SK-N-MC (cell line): ENCODE results near the gene CLDN19.
A peak's percentile ranks its signal among the peaks of the same experiment; 100 is the strongest.

Experiments used
- DNase-seq: peaks from one replicate; pipeline ENCODE4 v3.0.0-alpha.2; 2011; ENCODE audit warnings: low read depth, low spot score
- H3K27ac ChIP-seq: fragments of 200-600 bp; sonication (generic); 2 replicates; pipeline ENCODE4 v1.5.1; 2016; ENCODE audit warnings: mixed run types
- H3K36me3 ChIP-seq: fragments of 200-600 bp; sonication (generic); 2 replicates; pipeline ENCODE4 v1.6.1; 2017; ENCODE audit warnings: antibody characterized with exemption, low read length, mixed read lengths; ENCODE audit not compliant: insufficient read depth
- H3K4me3 ChIP-seq: fragments of 200-600 bp; sonication (generic); 2 replicates; pipeline ENCODE4 v1.5.1; 2016
- H3K9ac ChIP-seq: fragments of 200-600 bp; sonication (generic); 2 replicates; pipeline ENCODE4 v1.8.0; 2017; ENCODE audit warnings: mixed run types, mixed read lengths; ENCODE audit not compliant: insufficient read length
- H3K9me3 ChIP-seq: fragments of 200-600 bp; sonication (generic); 2 replicates; pipeline ENCODE4 v1.6.1; 2017; ENCODE audit warnings: low read depth, mild to moderate bottlenecking, antibody characterized with exemption, low read length, moderate library complexity, mixed read lengths
- EZH2 ChIP-seq: fragments of 200-600 bp; sonication (generic); IDR thresholded peaks from one replicate; pipeline ENCODE4 v1.6.1; 2017; ENCODE audit warnings: antibody characterized with exemption
- FOXP2 ChIP-seq: optimal IDR thresholded peaks from 2 replicates; pipeline ENCODE3; 2011; ENCODE audit warnings: mild to moderate bottlenecking, moderate library complexity; ENCODE audit not compliant: insufficient read depth; ENCODE audit errors: extremely low read length, control extremely low read depth
- POLR2AphosphoS5 ChIP-seq: IDR thresholded peaks from 2 replicates; pipeline ENCODE4 v1.6.1; 2012; ENCODE audit warnings: mild to moderate bottlenecking, low read depth, low read length, borderline replicate concordance

Gene CLDN19

DNA sequence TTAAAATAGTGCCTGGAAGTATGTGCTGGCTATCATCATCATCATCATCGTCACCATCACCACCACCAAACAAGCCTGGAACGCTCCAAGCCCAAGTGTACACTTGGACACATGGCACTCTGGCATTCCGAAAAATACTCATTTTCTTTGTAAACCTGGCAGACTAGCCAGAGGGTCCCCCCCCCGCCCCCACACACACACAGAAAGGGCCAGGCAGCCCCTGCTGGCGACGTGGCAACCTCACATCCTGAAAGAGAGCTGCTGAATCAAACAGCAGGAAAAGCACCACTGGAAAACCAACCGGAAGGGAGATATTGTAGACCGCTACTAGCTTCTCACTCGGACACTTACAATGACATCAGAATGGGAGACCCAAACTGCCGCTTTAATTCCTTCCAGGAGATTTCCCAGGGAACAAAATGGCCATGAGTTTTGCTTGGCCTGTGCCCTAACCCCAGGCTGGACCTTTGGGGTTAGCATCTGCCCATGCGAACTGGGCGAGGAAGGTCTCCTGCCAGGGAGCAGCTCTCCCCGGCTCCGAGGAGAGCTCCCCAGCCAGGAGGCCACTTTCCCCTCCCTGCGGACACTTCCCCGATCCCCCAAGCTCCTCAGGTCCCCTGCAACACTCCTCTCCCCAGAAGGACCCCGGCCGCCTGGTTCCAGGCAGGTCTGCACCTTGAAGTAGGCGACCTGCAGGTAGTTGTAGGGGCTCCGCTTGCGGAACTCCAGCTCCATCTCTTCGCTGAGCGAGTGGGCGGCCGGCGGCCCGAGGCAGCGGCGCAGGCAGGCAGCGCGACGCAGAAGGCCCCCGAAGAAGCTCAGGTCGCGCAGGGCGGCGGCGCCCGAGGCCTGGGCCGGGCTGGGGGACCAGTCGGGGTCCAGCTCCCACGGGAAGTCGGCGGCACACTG, 26.1 kb upstream of the CLDN19 start:
- no peaks in the 10 kb centered on the region for H3K9me3 ChIP-seq
- peaks cover 3% of the 10 kb centered on the region; the same call in 1 of the 2 replicates for H3K36me3 ChIP-seq
- H3K27ac ChIP-seq = no peak overlapping the region
- DNase-seq = no peak
- TF ChIP-seq EZH2 = no peak
- TF ChIP-seq FOXP2 = no peak
- TF ChIP-seq POLR2AphosphoS5 = no peak
- peak overlapping the region; percentile 84 for H3K4me3 ChIP-seq
- peak overlapping the region; percentile 82 for H3K9ac ChIP-seq

DNA sequence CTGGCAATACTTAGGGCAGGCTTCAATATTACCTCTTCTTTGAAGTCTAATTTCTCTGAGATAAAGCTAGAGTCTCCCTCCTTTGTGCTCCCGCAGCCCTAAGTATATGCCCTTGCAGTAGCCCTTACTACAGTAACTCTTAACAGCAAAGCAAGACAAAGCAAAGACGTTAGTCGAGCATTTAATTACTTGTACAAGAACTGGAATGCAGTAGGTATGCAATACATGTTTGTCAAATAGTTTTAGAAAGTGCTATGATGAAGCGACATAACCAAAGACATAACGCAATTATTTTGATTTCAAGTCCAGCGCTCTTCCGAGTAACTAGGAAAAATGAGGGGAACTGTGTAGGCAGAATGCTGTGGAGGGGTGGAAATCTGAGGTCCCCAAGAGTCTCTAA, 25.2 kb upstream of the CLDN19 start:
- no peak overlapping the region for H3K27ac ChIP-seq
- TF ChIP-seq POLR2AphosphoS5 = no peak
- TF ChIP-seq EZH2 = no peak
- TF ChIP-seq FOXP2 = no peak
- H3K9ac ChIP-seq = peak overlapping the region; percentile 82
- DNase-seq = no peak
- H3K4me3 ChIP-seq = peak overlapping the region; percentile 84
- H3K9me3 ChIP-seq = no peaks in the 10 kb centered on the region
- H3K36me3 ChIP-seq = peaks cover 3% of the 10 kb centered on the region; the same call in 1 of the 2 replicates

DNA sequence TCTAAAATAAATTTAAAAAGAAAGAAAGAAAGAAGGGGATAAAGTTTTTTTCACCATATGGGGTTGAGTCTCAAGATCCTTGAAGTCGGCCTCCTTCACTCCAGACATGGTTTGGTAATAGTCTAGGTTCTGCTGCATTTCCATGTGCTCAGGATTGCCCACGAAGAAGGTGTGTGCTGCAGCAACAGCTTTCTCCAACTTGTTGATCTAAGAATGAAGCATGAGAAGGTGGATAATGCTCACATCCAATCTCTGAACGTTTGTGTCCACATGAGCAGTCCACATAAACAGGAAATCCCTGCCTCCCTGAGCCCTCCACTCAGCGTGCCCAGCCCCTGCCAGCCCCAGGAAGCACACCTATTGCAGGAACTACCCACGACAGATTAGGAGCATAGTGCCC, 22.2 kb upstream of the CLDN19 start:
- no peak for TF ChIP-seq POLR2AphosphoS5
- no peak for TF ChIP-seq EZH2
- TF ChIP-seq FOXP2 = no peak
- Histone ChIP-seq H3K9ac (no peak overlapping the region), H3K27ac (no peak overlapping the region), H3K36me3 (peaks cover 9% of the 10 kb centered on the region), H3K4me3 (no peak overlapping the region), H3K9me3 (no peaks in the 10 kb centered on the region)
- DNase-seq = no peak

DNA sequence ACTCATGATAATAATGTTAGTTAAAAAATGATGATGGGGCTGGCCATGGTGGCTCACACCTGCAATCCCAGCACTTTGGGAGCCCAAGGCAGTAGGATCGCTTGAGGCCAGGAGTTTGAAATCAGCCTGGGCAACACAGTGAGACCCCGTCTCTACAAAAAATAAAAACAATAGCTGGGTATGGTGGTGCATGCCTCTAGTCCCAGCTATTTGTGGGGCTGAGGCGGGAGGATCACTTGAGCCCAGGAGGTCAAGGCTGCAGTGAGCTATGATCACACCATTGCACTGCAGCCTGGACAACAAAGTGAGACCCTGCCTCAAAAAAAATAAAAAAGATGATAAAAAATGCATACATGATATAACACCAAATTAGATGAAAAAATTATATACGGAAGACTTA, 21.5 kb upstream of the CLDN19 start:
- Histone ChIP-seq H3K9me3 (no peaks in the 10 kb centered on the region), H3K9ac (no peak overlapping the region), H3K36me3 (peaks cover 16% of the 10 kb centered on the region), H3K27ac (no peak overlapping the region), H3K4me3 (no peak overlapping the region)
- TF ChIP-seq FOXP2 = no peak
- TF ChIP-seq EZH2 = no peak
- TF ChIP-seq POLR2AphosphoS5 = no peak
- DNase-seq = no peak

DNA sequence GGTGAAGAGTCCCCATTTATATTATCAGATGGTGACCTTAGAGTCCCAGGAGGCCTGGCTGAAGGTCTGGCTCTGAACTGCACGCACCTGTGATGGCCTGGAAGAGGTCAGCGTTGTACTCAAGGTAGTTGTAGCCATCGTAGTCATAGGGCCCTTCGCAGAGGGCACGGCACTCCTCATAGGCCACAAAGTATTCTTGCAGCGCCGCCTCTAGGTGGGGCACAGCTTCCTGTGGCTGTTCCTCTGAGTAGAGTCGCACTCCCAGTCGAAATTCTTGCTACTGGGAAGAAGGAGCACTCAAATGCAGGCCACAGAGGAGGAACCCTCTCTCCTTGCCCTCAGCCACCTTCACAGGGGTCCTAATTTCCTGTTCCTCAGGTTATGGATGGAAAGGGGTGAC, 19.1 kb upstream of the CLDN19 start:
- TF ChIP-seq POLR2AphosphoS5 (no peak), FOXP2 (no peak), EZH2 (no peak)
- no peaks in the 10 kb centered on the region for H3K9me3 ChIP-seq
- peaks cover 35% of the 10 kb centered on the region for H3K36me3 ChIP-seq
- no peak for DNase-seq
- H3K27ac ChIP-seq = no peak overlapping the region
- H3K4me3 ChIP-seq = no peak overlapping the region
- no peak overlapping the region for H3K9ac ChIP-seq

DNA sequence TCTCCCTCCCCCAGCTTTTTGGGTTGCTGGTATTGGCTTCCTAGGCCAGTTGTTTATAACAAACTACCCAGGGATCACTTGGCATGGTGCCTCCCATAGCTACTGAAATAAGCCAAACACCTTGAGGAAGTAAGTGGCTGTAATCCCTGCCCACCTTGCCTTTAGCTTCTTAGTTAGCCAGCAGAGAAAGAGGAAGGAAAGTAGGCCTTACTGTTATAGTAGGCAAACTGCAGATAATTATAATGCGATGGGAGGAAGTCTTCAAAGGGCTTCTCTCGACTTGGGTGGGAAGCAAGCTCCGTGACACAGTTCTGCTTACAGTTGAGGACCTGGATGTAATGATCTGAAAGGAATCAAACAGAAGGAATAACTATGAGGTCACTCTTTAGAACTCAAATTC, 18.6 kb upstream of the CLDN19 start:
- peaks cover 39% of the 10 kb centered on the region for H3K36me3 ChIP-seq
- H3K9ac ChIP-seq = no peak overlapping the region
- no peak overlapping the region for H3K4me3 ChIP-seq
- H3K9me3 ChIP-seq = no peaks in the 10 kb centered on the region
- DNase-seq = no peak
- H3K27ac ChIP-seq = no peak overlapping the region
- TF ChIP-seq EZH2 (no peak), POLR2AphosphoS5 (no peak), FOXP2 (no peak)

DNA sequence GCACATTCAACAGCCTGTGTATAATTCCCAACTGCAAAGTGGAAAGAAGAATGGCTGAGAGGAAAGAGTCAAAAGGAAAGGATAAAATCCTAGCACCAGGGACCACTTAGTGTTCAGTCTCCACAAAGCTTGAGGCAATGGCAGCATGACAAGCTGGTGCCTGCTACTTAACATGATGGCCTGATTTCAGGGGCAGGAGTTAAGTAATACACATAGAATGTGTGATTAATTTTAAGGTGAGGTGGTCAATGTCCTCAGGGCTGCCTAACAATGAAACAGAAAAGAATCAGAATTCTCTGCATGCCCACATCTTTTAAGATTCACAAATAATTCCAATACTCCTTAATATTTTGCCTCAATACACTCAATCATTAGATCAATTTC, 17.8 kb upstream of the CLDN19 start:
- Histone ChIP-seq H3K9me3 (no peaks in the 10 kb centered on the region), H3K9ac (no peak overlapping the region), H3K27ac (no peak overlapping the region), H3K4me3 (no peak overlapping the region), H3K36me3 (peaks cover 43% of the 10 kb centered on the region)
- TF ChIP-seq POLR2AphosphoS5 (no peak), EZH2 (no peak), FOXP2 (no peak)
- DNase-seq = no peak

DNA sequence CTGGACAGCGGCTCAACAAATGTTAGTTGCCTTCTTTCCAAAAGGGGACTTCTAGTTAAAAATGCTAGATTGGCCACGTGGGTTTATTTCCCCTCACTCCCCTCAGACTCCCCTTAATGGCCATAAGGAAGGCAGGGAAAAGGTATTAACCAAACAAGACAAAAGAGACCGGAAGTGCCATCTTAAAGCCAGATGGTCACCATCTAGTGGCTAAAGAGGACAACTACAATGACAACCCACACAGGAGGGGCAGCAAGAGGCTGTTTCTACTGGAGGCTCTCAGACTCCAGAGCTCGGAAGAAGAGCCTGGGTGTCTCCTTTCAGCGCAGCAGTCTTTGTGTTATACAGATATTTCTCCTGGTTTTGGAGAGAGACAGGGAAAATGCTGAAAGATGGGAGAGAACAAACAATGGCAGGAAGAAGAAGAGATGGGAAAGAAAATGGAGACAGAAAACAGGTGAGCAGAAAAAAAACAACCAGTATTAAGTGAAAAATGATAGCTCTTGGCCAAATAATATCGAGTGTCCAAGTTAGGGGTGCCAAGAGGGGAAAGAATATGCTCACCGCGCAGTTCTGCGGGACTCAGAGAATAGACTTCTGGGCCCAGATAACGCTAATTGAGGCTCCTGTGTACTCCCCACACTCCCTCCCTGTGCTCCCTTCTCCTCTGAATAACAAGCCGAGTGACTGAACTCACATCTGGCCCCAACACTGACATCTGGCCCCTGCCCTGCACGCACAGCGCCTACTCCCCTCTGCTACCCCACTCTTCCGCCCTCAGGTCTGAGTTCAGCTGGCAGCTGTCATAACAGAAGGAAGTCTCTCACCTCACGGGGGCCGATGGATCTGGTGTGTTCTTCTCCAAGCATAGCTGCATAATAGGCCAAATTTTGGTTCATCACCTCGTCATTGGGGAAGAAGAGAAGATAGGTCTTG, 17.2 kb upstream of the CLDN19 start:
- TF ChIP-seq EZH2 = no peak
- TF ChIP-seq POLR2AphosphoS5 = no peak
- TF ChIP-seq FOXP2 = no peak
- DNase-seq = no peak
- H3K9ac ChIP-seq = no peak overlapping the region
- no peak overlapping the region for H3K4me3 ChIP-seq
- H3K36me3 ChIP-seq = peaks cover 50% of the 10 kb centered on the region
- H3K27ac ChIP-seq = no peak overlapping the region
- no peaks in the 10 kb centered on the region for H3K9me3 ChIP-seq
